ENCODE measurements around the gene ATP6V1C2. TPM values are rescaled to one million over a fixed set of nuclear protein-coding genes. Genes with fewer than 3 reads are reported as not detected.

Gene ATP6V1C2
- total RNA-seq, 1 experiment from 2014 or later: not detected

- peak; percentile 79 for DNase-seq (ENCODE audit: low read depth)
Measured at GRCh38 chr2:10832203-10832936, 110.9 kb downstream of the ATP6V1C2 start.

DNA sequence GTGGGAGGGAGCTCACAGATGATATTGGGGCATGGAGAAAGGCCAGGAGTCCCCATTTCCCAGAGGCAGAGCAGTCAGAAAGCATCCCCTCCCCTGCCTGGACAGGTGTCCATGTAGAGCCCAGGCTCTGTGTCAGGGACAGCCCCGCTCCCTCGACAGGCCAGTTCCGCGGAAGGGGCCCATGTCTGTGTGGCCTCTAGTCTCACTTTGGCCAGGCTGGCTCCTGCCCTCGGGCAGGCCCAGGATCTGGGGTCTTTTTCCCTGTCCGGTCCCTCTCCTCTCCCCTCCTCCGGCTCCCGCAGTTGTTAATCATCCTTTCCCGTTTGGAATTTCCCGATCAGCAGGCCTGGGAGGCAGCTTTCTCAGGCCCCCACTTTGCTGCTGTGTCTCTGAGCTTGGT lies 111.6 kb downstream of the ATP6V1C2 start:
- DNase-seq (ENCODE audit: low read depth): no peak

DNA sequence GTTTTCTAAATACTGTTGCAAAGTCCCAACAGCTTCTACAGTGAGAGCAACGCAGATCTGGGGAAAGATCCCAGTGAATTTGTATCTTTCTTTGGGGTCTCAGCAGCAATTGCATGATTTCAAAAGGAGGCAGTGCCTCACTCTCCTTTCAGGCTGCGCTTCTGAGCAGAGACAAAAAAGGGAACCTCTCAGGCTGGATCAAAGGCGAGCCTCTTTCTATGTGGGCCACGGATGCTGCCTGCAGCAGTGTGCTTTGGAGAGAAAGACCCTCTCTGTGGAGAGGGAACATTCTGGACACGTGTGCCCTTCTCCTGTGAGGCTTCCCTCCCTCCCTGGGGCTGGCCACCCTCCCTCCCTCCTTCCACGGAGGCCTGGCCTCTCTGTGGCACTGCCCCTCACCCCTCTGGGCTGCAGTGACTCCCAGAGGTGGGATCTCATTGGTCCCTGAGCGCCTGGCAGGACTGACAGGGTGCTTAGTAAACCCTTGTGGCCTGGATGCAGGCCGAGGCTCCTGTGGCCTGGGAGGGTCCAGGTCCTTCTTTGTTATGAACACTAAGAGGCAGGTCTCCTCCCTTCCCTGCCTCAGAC lies 112.7 kb downstream of the ATP6V1C2 start:
- peak; percentile 38 for DNase-seq (ENCODE audit: low read depth)

Small RNAs within 50 kb of the gene (small RNA-seq; reads per million reads assigned to genes)
- gene RNU7-138P (not detected), gene RNU7-176P (not detected)

Other genes starting within 250 kb of the ATP6V1C2 start
- 50.2 and 52.9 TPM in 2 replicates for gene NOL10, start 31.7 kb upstream of the ATP6V1C2 start, total RNA-seq (2014; rRNA removed; shearing (Covaris generic))
- 262 and 287 TPM in 2 replicates for gene PDIA6, start 91.2 kb downstream of the ATP6V1C2 start, total RNA-seq (2014; rRNA removed; shearing (Covaris generic))
- gene KCNF1, start 190.3 kb downstream of the ATP6V1C2 start, total RNA-seq (2014; rRNA removed; shearing (Covaris generic)): 0.07 and 0.14 TPM in 2 replicates